Measurements from ENCODE around the gene SH3TC1. TPM values are rescaled to one million over a fixed set of nuclear protein-coding genes. Genes with fewer than 3 reads are reported as not detected.

The SH3TC1 gene
- total RNA-seq, 1 donor from 2014 or later = 227 TPM

DNA sequence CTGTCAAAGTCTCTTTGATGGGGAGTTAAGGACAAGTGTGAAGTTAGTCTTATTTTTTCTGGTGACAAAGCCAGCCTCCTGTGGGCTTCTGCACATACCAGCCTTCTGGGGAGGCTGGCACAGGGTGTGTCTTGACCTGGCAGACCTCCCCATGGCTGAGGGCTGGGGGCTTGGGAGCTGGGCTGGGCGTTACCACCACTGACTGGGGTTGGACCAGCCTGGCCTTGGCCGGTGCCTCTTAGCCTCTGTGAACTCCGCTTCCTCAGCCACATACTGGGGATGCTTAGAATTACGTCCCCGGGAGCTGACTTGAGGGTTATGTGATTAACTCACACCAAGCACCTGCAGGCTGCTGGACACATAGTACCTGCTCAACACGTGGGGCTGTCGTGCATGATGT, 14.0 kb downstream of the SH3TC1 start:
- DNase-seq (ENCODE audit: extremely low read depth, low read depth, low spot score) = no peak

DNA sequence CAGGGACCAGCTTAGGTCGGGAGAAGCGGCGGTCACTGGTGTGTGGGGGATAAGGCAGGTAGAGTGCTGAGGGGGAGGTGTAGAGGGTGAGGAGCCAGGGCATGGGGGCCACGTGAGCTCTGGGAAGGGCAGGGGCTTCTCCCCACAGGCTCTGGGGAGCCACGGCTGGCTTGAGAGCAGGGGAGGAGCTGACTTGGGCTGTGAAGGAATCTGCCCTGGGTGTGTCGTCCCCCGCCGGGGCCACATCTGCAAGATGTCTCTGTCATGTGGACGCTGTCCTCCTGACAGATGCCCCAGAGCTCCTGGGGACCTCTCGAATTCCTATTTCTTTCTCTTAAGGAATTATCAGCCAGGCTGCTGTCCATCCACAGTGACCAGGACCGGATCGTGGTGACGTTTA, 15.0 kb downstream of the SH3TC1 start:
- DNase-seq (ENCODE audit: extremely low read depth, low read depth, low spot score) = no peak

- no peak for DNase-seq (ENCODE audit: extremely low read depth, low read depth, low spot score)
Observed at GRCh38 chr4:8215001-8215427, 15.9 kb downstream of the SH3TC1 start.

- DNase-seq (ENCODE audit: extremely low read depth, low read depth, low spot score) = no peak
Observed at GRCh38 chr4:8215641-8216442, 16.8 kb downstream of the SH3TC1 start.

DNA sequence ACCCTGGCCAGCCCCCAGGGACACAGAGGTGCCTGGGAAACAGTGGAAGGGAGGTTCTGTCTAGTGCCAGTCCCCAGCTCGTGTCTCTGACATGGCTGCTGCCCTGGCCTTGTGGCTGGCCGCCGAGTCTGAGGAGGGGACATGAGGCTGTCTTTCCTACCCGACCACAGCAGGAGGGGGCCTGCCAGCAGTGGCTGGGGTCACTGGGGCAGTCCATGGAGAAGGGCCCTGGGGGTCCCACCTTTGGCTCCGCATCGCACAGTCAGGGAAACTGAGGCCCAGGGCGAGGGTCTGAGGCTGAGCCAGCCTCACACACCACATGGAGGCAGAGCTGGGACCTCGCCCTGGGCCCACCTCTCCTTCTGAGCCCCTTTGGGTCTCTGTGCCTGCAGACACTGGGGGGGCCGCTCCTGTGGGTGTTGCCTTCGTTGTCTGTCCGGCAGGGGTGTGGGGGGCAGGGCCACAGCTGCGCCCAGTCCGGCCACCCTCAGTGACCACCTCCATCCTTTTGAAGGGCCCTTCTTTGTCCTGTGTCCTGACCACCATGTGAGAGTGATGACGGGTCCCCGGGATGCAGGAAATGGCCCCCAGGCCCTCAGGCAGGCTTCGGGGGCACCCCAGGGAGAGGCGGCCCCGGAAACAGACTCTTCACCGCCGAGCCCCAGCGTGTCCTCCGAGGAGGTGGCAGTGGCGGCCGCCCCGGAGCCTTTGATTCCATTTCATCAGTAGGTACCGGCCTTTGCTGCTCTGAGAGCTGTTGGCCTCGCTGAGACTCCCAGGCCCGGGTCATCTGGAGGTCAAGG, 17.6 kb downstream of the SH3TC1 start:
- no peak for DNase-seq (ENCODE audit: extremely low read depth, low read depth, low spot score)

DNA sequence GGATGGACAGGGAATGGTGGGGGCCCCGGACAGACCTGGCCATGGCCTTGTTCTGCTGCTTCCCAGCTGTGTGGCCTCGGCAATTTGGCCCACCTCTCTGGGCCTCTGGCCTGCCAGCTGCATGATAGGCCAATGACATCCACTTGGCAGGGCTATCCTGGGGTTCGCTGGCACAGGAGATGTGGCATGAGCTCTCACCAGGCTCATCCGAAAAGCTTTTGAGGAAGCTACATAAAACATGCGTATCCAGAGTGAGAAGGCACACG, 18.1 kb downstream of the SH3TC1 start:
- DNase-seq (ENCODE audit: extremely low read depth, low read depth, low spot score) = no peak

- no peak for DNase-seq (ENCODE audit: extremely low read depth, low read depth, low spot score)
Observed at GRCh38 chr4:8217871-8218270, 18.8 kb downstream of the SH3TC1 start.

DNA sequence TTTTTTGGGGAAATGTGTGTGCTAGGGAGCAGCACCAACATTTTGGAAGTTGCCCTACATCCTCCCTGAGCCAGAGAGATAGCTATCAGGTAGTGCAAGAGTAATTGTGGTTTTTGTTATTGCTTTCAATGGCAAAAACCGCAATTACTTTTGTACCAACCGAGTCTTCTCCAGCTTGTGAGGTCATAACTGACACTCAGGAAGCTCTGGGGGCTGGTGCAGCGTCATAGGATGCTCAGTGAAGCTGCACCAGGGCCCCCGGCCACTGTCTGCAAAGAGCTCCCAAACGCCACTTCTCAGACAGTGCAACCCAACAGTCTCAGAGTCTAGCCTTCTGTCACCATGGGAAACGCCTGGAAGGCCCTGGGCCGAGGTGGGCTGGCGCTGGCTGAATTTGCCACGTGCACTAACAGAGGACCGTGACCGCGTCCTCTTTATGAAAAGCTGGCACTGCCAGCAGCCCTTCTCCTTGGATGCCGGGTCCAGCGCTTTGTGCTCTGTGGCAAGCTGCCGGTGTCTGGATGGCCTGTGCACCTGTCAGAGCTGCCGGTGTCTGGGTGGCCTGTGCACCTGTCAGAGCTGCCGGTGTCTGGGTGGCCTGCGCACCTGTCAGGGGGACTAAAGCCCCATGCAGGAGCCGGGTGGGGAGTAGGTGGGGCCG, 19.4 kb downstream of the SH3TC1 start:
- no peak for DNase-seq (ENCODE audit: extremely low read depth, low read depth, low spot score)

DNA sequence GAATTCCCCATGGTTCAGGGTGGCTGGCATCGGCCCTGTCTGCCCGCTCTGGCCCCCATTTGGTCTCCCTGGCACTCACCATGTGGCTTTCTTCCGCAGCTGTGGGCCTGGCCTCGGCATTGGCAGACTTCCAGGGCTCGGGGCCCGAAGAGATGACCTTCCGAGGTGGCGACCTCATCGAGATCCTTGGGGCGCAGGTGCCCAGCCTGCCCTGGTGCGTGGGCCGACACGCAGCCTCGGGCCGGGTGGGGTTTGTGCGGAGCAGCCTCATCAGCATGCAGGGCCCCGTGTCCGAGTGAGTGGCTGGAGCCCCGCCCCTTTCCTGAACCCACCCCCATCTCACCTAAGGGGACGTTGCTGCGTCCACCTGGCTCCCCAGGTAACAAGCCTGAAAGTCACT, 20.1 kb downstream of the SH3TC1 start:
- no peak for DNase-seq (ENCODE audit: extremely low read depth, low read depth, low spot score)

DNA sequence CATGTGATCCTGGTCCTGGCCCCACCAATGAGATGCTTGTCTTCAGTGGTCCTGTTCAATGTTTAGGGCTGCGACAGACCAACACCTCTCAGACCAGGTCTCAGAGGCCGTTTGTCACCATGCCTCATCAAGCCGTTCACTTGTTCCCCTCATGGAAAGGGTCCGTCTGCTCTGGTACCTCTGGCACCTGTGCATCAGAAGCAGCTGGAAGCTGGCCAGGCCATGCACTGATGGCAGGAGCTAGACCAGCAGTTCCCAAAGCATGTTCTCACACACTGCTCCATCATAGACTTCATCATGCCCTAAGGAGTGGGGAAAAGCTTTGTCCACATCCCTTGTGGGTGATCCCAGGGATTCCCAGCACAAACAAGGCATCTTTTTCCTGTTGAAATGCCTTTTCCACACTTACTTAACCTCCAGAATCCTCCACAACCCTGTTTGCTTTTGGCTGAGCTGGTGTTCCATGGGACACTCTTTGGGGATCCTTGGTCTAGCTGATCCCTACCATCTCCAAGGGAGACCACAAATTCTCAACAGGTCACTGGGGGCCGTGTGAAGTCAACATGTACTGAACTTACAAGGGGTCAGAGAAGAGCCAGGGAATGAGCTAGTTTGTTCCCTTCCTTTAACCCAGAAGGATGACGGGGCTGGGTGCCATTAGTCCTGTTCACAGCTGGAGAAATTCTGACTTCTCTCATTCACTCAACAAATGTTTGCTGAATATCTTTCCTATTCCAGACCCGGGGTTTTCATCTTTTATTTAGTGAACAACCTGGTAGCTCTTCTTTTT, 21.8 kb downstream of the SH3TC1 start:
- no peak for DNase-seq (ENCODE audit: extremely low read depth, low read depth, low spot score)

DNA sequence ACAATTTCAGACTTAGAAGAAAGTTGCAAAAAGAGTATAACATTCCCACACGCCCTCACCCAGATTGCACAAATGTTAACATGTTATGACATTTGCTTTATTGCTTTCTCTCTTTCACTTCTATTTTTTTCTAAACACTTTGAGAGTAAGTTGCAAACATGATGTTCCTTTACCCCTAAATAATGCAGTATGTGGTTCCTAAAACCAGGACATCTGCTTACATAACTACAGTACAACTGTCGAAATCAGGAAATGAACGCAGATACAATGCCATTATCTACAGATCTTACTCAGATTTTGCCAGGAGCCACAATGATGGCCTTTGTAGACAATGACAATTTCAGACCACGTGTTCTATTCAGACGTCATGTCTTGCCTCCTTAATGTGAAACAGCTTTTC, 22.4 kb downstream of the SH3TC1 start:
- DNase-seq (ENCODE audit: extremely low read depth, low read depth, low spot score) = no peak

DNA sequence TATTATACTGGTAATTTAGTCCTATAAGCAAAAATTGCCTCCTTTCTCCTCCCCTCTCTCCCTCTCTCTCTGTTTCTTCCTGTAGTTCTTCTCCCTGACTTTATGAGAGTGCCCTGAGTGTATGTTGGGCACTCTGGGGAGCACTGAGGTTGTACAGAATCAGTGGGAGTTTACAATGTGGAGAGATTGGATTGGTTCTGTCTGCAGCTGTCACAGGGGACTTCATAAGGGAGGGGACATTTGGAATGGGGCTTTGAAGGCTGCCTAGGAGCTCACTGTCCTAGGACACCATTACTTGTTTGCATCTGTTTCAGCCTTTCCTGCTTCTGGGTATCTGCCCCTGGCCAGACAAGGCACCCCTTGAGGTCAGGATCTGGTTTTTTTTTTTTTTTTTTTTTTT, 22.9 kb downstream of the SH3TC1 start:
- DNase-seq (ENCODE audit: extremely low read depth, low read depth, low spot score) = no peak

DNA sequence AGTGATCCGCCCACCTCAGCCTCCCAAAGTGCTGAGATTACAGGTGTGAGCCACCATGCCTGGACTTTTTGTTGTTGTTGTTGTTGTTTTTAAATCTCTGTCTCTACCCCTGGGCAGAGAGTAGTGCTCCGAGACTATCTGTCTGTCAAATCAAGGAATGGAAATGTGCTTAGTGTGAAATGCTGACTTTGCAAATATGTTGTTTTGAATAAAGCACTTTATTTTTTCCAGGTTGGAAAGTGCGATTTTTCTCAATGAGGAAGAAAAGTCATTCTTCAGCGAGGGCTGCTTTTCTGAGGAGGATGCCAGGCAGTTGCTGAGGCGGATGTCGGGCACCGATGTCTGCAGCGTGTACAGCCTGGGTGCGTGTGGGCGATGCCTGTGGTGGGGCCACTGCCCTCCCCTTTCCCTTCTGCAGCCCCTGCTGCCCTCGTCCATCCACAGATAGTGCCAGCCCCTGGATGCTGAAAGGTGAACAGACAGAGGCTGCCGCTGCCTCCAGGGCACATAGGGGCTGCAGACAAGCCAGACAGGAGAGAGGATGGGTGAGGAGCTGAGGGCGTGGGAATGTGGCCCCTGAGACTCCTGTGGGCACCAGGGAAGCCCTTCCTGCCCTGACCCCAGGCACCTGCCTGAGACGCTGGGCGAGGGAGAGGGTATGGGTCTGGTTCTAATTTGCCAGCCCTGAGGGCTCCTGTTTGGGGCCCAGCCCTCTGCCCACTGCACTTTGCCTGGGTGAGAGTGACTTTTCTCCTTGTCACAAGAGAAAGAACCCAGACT, 23.7 kb downstream of the SH3TC1 start:
- DNase-seq (ENCODE audit: extremely low read depth, low read depth, low spot score) = no peak

DNA sequence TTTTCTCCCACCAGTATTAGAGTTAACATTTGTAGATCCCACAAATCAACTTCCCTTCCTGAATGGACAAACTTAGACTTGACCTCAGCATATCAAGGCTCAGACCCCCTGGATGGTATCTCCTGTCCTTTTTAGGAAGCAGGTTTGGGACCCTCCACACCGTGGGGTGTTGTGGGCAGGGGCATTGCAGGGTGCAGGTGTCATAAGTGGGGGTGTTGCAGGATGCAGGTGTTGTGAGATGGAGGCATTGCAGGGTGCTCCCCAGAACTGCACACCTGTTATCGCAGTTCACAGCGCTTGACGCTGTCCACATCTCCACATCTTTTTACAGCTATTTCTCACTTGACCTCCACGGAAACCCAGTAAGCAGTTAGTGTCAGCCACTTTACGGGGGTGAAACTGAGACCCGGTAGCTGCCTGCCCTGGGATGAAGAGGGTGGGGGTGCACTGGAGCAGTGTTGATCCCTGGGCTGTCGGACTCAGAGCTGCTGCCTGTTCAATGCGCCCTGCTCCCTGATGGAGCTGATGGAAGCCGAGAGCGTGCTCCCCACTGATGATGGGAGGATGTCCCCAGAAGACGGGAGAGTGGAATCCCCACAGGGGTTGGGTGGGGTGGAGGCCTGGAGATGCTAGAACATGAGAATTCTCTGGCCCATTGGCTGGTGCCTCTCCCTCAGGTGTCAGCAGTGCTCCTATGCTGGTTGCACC, 25.3 kb downstream of the SH3TC1 start:
- no peak for DNase-seq (ENCODE audit: extremely low read depth, low read depth, low spot score)

- DNase-seq (ENCODE audit: extremely low read depth, low read depth, low spot score) = no peak
Observed at GRCh38 chr4:8224975-8225625, 26.0 kb downstream of the SH3TC1 start.

DNA sequence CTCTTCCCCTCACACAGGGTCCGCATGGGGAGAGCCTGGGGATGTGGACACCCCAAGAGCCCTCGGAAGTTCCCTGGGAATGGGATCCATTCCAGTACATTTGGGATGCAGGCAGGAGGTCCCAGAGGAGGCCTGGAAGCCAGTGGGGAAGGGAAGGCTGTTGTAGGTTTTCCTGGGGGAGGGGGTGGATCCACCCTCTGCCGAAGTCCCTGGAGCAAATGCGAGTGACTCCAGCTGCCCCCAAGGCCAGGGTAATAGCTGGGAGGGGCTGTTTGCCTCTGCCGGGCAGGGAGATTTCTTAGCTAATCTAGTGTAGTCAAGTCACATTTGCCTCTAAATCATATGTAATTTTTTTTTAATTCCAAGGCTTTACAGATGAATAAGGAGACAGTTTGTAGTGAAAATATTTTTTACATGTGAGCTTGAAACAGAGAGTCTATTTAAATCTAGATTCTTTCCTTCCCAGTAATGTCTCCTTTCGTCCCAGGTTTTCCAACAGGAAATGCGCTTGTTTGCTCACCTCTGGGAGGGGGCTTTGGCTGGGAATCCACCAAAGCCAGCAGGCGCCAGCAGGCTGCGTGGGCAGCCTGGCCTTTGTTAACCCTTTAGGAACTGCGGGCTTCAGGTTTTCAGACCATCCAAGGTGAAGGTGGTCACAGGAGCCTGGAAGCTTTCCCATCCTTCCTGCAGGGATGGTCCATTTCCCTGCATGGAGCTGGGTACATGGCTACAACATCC, 26.8 kb downstream of the SH3TC1 start:
- no peak for DNase-seq (ENCODE audit: extremely low read depth, low read depth, low spot score)

GRCh38 chr4:8227201-8227770, 28.2 kb downstream of the SH3TC1 start:
- no peak for DNase-seq (ENCODE audit: extremely low read depth, low read depth, low spot score)

GRCh38 chr4:8227771-8228318, 28.8 kb downstream of the SH3TC1 start:
- no peak for DNase-seq (ENCODE audit: extremely low read depth, low read depth, low spot score)

All from glomerular endothelial cell (primary cell).